IPS DF 4.7 (cell line): ENCODE measurements around the gene STPG2.

Source experiments
- DNase-seq: peaks from one replicate; pipeline ENCODE4 v3.0.0-alpha.2; 2013; ENCODE audit warnings: low spot score; ENCODE audit errors: extremely low read depth

The STPG2 gene

GRCh38 chr4:97828646-97829045, 314.6 kb downstream of the STPG2 start:
- no peak for DNase-seq

GRCh38 chr4:97819294-97819693, 324.0 kb downstream of the STPG2 start:
- no peak for DNase-seq

GRCh38 chr4:97812768-97813167, 330.5 kb downstream of the STPG2 start:
- no peak for DNase-seq

GRCh38 chr4:97786306-97786920, 356.9 kb downstream of the STPG2 start:
- no peak for DNase-seq

GRCh38 chr4:97778174-97778573, 365.1 kb downstream of the STPG2 start:
- DNase-seq, result no peak

GRCh38 chr4:97774347-97774989, 368.8 kb downstream of the STPG2 start:
- DNase-seq, result no peak

- no peak for DNase-seq
Measured at GRCh38 chr4:97770222-97770621, 373.1 kb downstream of the STPG2 start.

- no peak for DNase-seq
Measured at GRCh38 chr4:97762115-97762512, 381.2 kb downstream of the STPG2 start.

GRCh38 chr4:97761445-97762114, 381.7 kb downstream of the STPG2 start:
- DNase-seq, result no peak

GRCh38 chr4:97759785-97760184, 383.5 kb downstream of the STPG2 start:
- DNase-seq, result no peak

- no peak for DNase-seq
Measured at GRCh38 chr4:97752599-97752998, 390.7 kb downstream of the STPG2 start.

- no peak for DNase-seq
Measured at GRCh38 chr4:97747945-97748344, 395.3 kb downstream of the STPG2 start.

GRCh38 chr4:97720869-97721432, 422.3 kb downstream of the STPG2 start:
- no peak for DNase-seq

GRCh38 chr4:97691111-97691605, 452.1 kb downstream of the STPG2 start:
- DNase-seq, result no peak

GRCh38 chr4:97670703-97671269, 472.5 kb downstream of the STPG2 start:
- no peak for DNase-seq

- no peak for DNase-seq
Measured at GRCh38 chr4:97665553-97665952, 477.7 kb downstream of the STPG2 start.

GRCh38 chr4:97664741-97665140, 478.5 kb downstream of the STPG2 start:
- DNase-seq, result no peak

- no peak for DNase-seq
Measured at GRCh38 chr4:97662133-97662532, 481.1 kb downstream of the STPG2 start.

GRCh38 chr4:97656044-97656720, 487.1 kb downstream of the STPG2 start:
- DNase-seq, result no peak

GRCh38 chr4:97653701-97654100, 489.6 kb downstream of the STPG2 start:
- DNase-seq, result no peak

- DNase-seq, result no peak
Measured at GRCh38 chr4:97646997-97647396, 496.3 kb downstream of the STPG2 start.
